Choroid plexus epithelial cell (primary cell): Measurements from ENCODE around the gene C1QL1.
A peak's percentile ranks its signal among the peaks of the same experiment; 100 is the strongest.

ENCODE experiments used
- DNase-seq: peaks from one replicate; pipeline ENCODE4 v3.0.0-alpha.2; 2010; ENCODE audit warnings: low read depth
- H3K4me3 ChIP-seq: 2 replicates; pipeline ENCODE4 v1.5.1; 2011; ENCODE audit warnings: low read depth, mild to moderate bottlenecking, control low read depth, low read length, moderate library complexity
- CTCF ChIP-seq: conservative IDR thresholded peaks from 2 replicates; pipeline ENCODE4 v1.5.1; 2011; ENCODE audit warnings: low read depth, mild to moderate bottlenecking, control low read depth, inconsistent platforms, low read length, moderate library complexity

Gene C1QL1

GRCh38 chr17:44968225-44969143 lies at the start of gene C1QL1:
TSS of gene C1QL1 (minus strand) at chr17:44968303. CDS start at chr17:44968048, 255 bp downstream.
- H3K4me3 ChIP-seq: peak within 1 kb of the TSS; percentile 56
- TF ChIP-seq CTCF: peak; percentile 30
- DNase-seq: peak; percentile 92

GRCh38 chr17:45016823-45017222 lies 48.7 kb upstream of the C1QL1 start:
- peak; percentile 42 for TF ChIP-seq CTCF
- DNase-seq: no peak
- no peak overlapping the region for H3K4me3 ChIP-seq

- no peak for TF ChIP-seq CTCF
- DNase-seq: no peak
- no peak overlapping the region for H3K4me3 ChIP-seq
These were observed 48.1 kb upstream of the C1QL1 start for GRCh38 chr17:45016237-45016636.

GRCh38 chr17:45013021-45013997 lies 45.2 kb upstream of the C1QL1 start:
- H3K4me3 ChIP-seq: peak overlapping the region; percentile 7
- peak; percentile 65 for DNase-seq
- no peak for TF ChIP-seq CTCF

DNA sequence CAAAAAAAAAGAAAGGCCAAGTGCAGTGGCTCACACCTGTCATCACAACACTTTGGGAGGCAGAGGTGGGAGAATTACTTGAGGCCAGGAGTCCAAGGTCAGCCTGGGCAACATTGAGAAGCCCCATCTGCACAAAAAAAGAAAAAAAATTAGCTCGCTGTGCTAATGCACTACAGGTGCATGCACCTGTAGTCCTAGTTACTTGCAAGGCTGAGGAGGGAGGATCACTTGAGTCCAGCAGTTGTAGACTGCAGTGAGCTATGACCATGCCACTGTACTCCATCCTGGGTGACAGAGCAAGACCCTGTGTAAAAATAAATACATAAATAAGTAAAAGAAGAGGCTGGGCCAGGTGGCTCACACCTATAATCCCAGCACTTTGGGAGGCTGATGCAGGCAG lies 43.7 kb upstream of the C1QL1 start:
- DNase-seq: no peak
- no peak for TF ChIP-seq CTCF
- H3K4me3 ChIP-seq: no peak overlapping the region

- H3K4me3 ChIP-seq: no peak overlapping the region
- DNase-seq: no peak
- no peak for TF ChIP-seq CTCF
These were observed 41.8 kb upstream of the C1QL1 start for GRCh38 chr17:45009676-45010467.
